HG03575 (cell line): ENCODE measurements around the gene ABCA6.
"Not testable (repeated sequence)": the region's sequence is repeated elsewhere in the genome, so short reads cannot be mapped to it uniquely, and the experiment has no call there.

ENCODE experiments used
- ATAC-seq: cut with Tn5 transposase; IDR thresholded peaks from one replicate; pipeline ENCODE4 v1.9.1; 2021; ENCODE audit not compliant: unreplicated experiment, insufficient number of reproducible peaks, low FRiP score; ENCODE audit errors: extremely low read depth

ABCA6 gene, protein sequence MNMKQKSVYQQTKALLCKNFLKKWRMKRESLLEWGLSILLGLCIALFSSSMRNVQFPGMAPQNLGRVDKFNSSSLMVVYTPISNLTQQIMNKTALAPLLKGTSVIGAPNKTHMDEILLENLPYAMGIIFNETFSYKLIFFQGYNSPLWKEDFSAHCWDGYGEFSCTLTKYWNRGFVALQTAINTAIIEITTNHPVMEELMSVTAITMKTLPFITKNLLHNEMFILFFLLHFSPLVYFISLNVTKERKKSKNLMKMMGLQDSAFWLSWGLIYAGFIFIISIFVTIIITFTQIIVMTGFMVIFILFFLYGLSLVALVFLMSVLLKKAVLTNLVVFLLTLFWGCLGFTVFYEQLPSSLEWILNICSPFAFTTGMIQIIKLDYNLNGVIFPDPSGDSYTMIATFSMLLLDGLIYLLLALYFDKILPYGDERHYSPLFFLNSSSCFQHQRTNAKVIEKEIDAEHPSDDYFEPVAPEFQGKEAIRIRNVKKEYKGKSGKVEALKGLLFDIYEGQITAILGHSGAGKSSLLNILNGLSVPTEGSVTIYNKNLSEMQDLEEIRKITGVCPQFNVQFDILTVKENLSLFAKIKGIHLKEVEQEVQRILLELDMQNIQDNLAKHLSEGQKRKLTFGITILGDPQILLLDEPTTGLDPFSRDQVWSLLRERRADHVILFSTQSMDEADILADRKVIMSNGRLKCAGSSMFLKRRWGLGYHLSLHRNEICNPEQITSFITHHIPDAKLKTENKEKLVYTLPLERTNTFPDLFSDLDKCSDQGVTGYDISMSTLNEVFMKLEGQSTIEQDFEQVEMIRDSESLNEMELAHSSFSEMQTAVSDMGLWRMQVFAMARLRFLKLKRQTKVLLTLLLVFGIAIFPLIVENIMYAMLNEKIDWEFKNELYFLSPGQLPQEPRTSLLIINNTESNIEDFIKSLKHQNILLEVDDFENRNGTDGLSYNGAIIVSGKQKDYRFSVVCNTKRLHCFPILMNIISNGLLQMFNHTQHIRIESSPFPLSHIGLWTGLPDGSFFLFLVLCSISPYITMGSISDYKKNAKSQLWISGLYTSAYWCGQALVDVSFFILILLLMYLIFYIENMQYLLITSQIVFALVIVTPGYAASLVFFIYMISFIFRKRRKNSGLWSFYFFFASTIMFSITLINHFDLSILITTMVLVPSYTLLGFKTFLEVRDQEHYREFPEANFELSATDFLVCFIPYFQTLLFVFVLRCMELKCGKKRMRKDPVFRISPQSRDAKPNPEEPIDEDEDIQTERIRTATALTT (N-terminal part only)

DNA sequence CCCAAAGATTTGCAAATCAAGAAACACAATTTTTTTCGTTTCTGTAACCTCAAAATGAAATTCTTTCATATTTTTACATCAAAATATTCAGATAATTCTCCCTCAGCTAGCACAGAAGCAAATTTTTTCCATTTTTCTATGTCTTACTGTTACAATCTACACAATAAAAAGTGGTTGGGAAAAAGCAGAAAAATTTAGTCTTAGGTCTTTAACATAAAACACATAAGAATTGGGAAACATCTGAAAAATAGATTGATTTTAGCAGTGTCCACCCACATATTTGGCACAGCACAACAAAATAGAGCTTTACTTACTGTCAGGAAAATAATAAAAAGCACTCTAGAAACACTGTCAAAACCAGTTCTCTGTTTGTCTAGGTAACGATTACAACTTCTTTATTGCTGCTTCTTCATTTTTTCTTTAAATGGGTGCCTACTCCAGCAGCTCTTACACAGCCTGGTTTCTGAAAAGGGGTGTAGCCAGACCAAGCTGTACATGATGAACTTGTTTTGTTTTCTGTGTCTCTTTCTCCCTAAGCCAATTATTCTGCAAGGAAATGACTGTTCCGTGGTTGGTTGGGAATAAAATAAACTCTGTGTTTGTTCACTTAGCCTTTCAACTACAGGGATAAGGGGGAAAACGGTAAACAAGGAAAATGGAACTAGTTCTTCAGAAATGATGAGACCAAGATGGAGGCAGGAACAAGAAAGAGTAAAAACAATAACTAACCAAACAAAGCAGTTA lies at the start of gene ABCA6:
Gene ABCA6, minus strand, starts transcription at position 465 of the 744 bp plus-strand sequence. CDS start 1,192 bp downstream, outside the sequence.
- ATAC-seq: no peak

DNA sequence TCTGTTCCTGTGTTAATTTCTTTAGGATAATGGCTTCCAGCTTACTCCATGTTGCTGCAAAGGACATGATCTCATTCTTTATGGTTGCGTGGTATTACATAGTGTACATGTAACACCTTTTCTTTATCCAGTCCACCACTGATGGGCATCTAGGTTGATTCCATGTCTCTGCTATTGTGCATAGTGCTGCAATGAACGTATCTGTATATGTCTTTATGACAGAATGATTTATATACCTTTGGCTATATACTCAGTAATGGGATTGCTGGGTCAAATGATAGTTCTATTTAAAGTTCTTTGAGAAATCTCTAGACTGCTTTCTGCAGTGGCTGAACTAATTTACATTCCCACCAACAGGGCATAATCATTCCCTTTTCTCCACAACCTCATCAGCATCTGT lies 47.1 kb upstream of the ABCA6 start:
- ATAC-seq: no peak

DNA sequence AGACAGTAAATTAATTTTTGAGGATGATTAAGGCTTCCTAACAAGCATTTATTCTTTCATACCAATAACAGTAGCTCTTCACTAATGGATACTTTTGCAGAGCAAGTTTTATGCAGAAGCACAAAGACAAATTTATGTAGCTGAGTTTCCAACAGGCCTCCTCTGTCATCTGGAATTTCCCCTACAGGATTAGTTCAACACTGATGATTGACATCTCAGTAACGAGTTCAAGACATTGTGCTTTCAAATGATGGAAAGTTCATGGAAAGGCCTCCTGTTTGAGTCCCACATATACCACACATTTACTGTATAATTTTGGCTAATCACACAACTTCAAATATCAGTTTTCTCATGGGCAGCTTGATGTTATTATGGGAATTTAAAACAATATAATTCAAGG lies 46.4 kb upstream of the ABCA6 start:
- ATAC-seq: no peak

DNA sequence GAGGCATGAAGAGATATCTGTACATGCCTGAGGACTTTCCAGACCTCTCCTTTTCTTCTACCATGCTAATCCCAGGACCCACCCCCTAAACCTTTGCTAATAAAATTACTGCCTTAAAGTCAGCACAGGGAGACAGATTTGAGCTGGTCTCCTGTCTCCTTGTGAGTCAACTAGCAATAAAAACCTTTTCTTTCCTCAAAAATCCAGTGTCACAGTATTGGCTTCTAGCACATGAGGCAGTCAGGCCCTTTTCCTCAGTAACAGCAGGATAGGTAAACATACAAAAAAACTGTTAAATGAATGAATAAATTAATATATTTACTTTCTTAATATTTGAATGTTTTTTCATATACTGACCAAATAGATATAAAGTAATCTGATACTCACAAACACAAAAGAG lies 45.6 kb upstream of the ABCA6 start:
- ATAC-seq: no peak

DNA sequence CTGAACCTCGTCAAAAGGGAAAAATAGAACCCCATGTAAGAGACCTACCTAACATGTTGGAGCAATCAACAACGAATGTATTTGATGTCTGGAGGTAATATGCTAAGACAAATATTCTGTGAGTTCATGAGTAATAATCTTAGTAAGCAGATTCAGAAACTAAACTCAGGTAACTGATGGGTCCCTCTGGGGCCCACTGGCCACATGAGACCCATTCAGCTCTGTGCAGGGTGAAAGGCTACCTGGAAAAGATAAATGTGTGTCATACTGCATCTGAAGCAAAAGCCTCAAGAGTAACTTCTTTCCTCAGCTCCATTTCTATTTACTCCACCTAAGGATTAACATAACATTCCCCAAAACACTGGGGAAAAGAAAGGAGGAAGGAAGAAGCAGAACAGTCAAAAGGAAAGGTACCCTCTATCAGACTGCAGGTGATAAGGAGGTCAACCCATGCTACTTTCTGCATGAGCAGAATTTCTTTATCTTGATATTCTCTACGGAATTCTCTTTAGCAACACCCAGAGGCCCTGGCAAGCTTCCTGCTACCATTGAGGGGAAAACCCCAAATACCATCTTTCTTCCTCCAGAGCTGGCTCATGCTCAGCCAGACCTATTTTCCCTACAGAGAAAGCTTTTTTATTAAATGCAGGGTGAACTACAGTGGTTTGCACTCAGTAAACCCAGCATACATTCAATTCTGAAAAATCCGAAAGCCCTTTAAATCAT lies 37.7 kb upstream of the ABCA6 start:
- ATAC-seq: no peak

DNA sequence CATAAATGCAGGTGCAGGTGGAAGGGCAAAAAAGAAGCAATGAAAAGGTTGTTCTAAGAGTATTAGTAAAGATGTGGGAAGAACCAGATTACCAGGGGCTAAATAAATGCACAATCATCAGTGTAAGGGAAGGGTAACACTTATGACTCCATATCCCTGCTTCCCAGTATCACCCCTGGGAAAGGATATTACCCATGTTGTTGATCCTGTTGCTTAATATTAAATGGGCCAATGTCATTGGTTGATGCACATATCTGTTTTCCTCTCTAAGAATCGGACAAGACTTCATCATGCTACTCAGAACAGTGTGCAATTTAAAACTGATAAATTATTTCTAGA lies 34.7 kb upstream of the ABCA6 start:
- ATAC-seq: no peak

DNA sequence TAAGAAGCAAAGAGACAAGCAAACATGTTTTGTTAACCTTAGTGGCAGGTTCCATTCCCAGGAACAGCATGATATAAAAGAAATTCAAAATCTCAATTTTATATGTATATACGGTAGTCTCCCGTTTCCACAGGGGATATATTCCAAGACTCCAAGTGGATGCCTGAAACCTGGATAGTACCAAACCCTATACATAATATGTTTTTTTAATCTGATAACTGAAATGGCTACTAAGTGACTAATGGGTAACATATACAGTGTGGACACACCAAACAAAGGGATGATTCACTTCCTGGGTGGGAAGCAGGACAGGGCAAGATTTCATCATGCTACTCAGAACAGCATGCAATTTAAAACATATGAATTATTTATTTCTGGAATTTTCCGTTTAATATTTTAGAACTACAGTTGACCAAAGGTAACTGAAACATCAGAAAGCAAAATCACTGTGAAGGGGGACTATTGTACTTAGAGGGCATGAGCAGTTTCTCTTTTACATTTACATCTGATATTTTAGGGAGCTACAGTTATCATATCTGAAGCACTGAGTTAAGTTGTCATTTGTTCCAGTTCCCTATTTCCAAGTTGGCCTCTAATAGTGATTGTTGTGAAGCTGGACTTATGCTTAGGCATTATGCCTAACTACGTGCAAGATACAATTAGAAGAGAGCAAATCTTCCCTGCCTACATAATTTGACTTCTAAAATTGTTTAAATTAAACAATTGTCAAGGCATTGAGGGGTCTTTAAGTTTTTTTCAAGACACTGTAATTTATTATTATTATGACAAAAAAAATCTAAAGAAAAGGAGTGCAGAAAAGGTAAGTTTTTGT lies 34.1 kb upstream of the ABCA6 start:
- no peak for ATAC-seq

DNA sequence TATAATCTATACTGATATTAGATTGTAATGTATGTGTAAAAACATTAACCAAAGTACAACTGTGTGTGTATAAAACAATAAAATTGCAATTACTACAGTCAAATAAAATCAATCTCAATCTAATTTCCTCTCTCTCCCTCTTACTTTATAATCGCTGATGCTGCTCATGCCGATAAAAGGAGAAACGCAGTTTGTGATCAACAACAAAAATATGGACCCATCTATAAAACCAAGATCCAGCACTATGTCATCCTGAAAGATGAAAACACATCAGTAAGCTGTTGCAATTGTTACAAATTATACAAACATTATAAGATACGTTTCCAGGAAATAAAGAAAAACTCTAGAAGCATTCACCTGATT lies 33.5 kb upstream of the ABCA6 start:
- no peak for ATAC-seq

DNA sequence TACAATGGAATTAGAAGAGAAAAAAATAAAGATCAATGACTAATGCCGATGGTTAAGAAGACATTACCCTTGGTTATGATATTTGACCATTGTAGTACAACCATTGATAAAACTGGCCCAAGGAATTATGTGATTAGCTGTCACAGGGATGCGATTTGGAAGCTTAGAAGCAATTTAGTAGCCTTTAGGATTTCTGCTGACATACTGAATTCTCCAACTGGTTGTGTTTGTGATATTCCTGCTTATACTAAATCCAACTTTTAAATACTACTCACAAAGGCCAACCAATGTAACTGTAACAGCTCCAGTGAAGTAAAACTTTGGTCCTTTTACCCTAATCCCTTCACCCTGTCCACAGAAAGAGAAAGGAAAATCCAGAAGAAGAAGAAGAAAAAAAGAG lies 31.4 kb upstream of the ABCA6 start:
- no peak for ATAC-seq

DNA sequence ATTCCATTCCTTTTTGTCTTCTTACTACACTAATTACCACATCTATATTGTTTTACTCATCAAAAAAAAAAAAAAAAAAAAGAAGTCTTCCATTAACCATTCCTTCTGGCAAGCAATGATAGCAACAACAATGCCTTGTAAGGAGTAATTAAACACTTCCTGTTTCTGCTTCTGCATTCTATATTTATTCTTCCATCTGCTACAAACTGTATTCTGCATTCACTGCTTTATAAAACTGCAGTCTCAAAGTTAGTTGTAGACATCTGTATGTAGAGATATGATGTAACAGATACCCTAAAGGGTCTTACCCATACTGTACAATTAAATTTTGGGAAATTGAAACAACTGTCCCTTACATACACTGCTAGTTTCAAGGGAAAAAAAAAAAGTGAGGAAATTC lies 28.7 kb upstream of the ABCA6 start:
- no peak for ATAC-seq

DNA sequence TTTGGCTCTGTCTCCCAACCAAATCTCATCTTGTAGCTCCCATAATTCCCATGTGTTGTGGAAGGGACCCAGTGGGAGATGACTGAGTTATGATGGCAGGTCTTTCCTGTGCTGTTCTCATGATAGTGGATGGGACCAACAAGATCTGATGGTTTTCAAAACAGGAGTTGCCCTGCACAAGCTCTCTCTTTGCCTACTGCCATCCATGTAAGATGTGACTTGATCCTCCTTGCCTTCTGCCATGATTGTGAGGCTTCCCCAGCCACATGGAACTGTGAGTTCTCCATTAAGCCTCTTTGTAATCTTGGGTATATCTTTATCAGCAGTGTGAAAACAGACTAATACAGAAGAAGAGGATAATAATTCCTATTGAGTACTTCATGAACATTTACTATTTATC lies 26.9 kb upstream of the ABCA6 start:
- ATAC-seq: not testable (repeated sequence)

DNA sequence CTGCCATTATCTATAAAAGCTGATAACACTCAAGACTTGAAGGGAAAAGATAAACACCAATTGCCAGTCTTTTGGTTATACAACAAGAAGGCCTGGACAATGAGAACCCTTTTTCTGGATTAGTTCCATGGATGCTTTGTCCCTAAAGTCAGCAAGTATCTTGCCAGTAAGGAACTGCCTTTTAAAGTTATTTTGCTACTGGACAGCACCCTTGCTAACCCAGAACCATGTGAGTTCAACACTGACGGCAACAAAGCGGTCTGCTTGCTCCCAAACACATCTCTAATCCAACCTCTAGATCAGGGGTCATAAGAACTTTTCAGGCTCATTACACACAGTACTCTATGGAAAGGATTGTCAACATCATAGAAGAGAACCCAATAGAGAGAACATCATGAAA lies 25.3 kb upstream of the ABCA6 start:
- no peak for ATAC-seq

DNA sequence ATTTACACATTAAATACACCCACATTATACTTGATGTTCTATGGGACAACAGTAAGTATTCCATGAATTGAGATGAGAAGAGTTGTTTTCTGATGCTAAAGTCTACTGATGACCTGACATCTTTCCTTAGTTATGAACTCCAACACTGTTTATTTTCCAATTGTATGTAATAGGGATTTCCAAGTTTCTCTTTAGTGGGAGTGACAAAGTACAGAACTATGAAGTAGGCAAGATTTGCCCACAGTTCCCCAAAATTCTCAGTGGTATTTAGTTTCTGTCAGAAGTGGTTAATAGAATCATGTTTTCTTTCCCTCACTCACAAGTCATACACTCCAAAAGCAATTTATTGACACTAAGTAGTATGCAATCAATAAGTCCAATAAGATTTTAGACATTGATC lies 22.5 kb upstream of the ABCA6 start:
- ATAC-seq: no peak

DNA sequence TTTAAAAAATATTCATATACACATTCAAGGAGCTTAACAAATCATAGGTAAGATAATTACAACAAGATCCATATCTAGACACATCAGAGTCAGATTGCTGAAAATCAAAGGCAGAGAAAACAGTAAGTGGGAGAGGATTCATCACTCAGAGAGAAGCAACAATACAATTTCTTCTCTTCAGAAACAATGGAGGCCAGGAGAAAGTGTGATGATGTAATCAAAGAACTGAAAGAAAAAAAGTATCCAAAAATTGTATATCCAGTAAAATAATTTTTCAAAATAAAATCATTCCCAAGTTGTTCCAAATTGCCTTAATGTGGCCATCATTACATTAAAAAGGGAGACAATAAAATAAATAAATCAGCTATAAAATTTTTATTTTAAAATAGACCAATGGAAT lies 17.7 kb upstream of the ABCA6 start:
- no peak for ATAC-seq

DNA sequence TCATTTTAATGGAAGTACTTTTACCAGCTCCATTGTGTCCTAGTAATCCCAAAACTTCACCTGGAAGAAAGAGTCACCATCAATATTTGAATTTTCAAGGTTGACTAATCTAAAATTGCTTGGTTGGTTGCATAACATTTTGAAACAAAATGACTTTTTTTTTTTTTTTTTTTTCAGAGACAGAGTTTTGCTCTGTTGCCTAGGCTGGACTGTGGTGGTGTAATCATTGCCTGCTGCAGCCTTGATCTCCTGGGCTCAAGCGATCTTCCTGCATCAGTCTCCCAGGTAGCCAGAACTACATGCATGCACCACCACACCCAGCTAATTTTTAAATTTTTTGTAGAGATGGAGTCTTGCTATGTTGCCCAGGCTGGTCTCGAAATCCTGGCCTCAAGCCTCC lies 12.6 kb upstream of the ABCA6 start:
- no peak for ATAC-seq

DNA sequence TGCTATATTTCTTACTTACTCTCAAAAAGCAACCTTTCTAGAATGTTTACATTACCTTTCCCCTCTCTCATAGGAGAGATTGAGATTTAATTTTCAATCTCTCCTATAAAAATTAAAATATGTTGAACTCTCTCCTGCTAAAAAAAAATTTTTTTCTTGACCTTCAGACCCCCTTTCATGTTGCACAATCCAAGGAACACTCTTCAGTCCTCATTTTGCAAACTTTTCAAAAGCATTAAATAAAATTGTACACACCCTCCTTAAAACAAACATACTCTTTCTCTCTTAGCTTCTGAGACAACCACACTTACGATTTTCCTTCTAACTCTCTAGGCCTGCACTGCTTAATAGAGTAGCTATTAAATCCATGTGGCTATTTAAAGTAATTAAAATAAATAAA lies 8.6 kb upstream of the ABCA6 start:
- no peak for ATAC-seq

DNA sequence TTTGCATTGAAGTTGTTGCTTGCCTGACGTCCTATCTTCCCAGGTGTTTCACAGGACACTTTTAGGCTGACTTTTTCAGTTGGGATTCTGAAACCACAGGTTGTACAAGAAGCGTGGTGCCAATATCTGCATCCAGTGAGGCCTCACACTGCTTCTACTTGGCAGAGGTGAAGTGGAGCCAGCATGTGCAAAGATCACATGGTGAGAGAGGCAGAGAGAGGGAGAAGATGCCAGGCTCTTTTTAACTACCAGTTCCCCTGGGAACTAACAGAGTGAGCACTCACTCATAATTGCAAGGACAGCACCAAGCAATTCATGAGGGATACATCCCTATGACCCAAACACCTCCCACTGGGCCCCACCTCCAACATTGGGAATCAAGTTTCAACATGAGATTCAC lies 5.8 kb upstream of the ABCA6 start:
- ATAC-seq: no peak
